Muscle layer of duodenum (tissue), 2 donors: Measurements from ENCODE around the gene TMEM234.
A peak's percentile ranks its signal among the peaks of the same experiment; 100 is the strongest.

Experiments
- H3K27ac ChIP-seq: one replicate; pipeline ENCODE4 v1.7.0; 2013; ENCODE audit warnings: mild to moderate bottlenecking, low read length
- H3K27me3 ChIP-seq: one replicate; pipeline ENCODE4 v1.7.0; 2013; ENCODE audit warnings: low read depth, mild to moderate bottlenecking, control low read depth, low read length
- H3K36me3 ChIP-seq, 2 donors: one replicate each; pipeline ENCODE4 v1.7.0; 2013; ENCODE audit warnings: low read length in 2 of 2, control low read depth in 1 of 2, mild to moderate bottlenecking in 1 of 2; ENCODE audit not compliant: insufficient read depth in 2 of 2, control insufficient read depth in 1 of 2
- H3K4me1 ChIP-seq, 2 donors: one replicate each; pipeline ENCODE4 v1.7.0; 2013; ENCODE audit warnings: low read length in 2 of 2, mild to moderate bottlenecking in 2 of 2, control low read depth in 1 of 2, moderate library complexity in 1 of 2; ENCODE audit not compliant: insufficient read depth in 2 of 2, control insufficient read depth in 1 of 2
- H3K4me3 ChIP-seq, 2 donors: one replicate each; pipeline ENCODE4 v1.7.0; 2013; ENCODE audit warnings: low read length in 2 of 2, low read depth in 1 of 2, mild to moderate bottlenecking in 1 of 2
- H3K9me3 ChIP-seq, 2 donors: one replicate each; pipeline ENCODE4 v1.7.0; 2013; ENCODE audit warnings: low read length in 2 of 2, control low read depth in 1 of 2, mild to moderate bottlenecking in 1 of 2; ENCODE audit not compliant: control insufficient read depth in 1 of 2
- donor health status: healthy.

The TMEM234 gene

DNA sequence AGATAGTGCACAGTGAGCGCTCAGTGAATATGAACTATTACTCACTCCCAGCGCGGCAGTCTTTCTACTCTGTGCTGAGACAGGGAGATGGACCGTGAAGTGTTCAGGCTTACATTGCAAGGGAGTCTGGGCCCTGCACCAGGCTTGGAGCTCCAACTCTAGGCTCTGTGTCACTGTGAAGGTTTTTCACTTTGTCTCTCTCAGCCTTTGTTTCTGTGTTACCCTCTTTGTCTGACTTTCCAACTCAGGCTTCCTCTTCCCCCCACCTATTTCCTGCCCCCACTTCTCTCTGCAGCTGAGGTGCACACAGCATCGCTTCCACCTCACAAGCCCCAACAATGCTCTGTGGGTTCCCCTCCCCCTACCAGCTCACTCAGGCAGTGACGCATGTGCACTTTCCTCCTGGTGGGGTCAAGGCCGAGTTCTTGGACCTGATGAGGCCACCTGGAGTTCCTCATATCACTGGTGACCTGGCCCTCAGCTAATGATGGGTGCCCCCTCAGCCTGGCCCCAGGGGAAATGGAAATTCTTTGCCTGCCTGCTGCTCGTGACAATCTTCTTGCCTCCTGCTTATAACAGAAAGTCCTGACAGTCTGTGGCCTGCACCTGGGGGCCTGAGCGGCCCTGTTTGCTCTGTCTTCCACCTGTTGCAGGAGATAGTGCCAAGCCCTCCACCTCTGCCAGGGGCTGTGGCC, 27.8 kb upstream of the TMEM234 start:
- Histone ChIP-seq H3K36me3 (no peaks in the 10 kb centered on the region), H3K9me3 (no peaks in the 10 kb centered on the region), H3K4me1 (peaks cover 5 to 12% of the 10 kb centered on the region in 2 donors), H3K27ac (peak overlapping the region; percentile 45), H3K27me3 (no peaks in the 10 kb centered on the region), H3K4me3 (no peak overlapping the region)

DNA sequence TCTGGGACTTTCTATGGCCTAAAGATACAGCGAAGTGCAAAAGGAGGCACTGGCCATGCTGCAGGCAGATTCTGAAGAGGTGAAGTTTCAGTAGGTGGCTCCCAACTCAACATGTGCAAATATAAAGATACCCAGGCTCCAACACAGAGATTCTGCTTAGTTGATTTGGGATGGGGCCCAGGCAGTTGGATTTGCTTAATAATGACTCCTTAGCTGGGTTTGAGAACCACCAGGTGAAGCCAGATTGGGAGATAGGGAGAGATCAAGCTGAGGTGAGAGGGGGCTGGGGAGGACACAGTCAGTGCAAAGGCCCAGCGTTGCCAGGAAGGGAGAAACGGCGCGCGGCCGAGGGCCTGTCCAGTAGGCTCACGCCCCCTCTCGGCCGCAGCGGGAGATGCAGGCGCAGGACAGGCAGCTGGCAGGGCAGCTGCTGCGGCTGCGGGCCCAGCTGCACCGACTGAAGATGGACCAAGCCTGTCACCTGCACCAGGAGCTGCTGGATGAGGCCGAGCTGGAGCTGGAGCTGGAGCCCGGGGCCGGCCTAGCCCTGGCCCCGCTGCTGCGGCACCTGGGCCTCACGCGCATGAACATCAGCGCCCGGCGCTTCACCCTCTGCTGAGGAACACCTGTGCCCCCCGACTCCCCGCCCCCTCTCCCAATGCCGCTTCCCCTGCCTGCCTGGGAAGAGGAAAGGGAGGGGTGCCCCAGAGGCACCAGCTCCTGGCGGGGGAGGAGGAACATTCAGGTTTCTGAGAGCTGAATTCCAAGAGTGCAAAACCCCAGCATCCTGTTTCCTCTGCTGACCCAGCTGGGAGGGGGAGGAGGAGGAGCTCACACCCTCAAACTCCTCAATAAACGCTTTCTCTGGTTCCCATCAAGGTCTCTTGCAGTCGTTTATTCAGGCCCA, 26.1 kb upstream of the TMEM234 start:
- H3K4me3 ChIP-seq = no peak overlapping the region
- no peak overlapping the region for H3K27ac ChIP-seq
- H3K4me1 ChIP-seq = peaks cover 5 to 12% of the 10 kb centered on the region in 2 donors

DNA sequence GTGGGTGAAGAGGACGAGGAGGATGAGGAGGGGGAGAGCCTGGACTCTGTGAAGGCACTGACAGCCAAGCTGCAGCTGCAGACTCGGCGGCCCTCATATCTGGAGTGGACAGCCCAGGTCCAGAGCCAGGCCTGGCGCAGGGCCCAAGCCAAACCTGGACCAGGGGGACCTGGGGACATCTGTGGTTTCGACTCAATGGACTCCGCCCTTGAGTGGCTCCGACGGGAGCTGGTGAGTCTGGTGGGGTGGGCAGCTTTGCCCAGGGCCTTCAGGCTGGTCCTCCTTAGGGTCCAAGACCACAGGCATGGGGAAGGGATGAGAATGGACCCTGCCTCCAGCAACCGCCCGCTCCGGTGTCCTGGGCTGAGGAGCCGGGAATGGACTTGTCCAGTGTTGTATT, 25.3 kb upstream of the TMEM234 start:
- H3K4me1 ChIP-seq = peaks cover 5 to 12% of the 10 kb centered on the region in 2 donors
- H3K27ac ChIP-seq = peak overlapping the region; percentile 39
- no peaks in the 10 kb centered on the region for H3K27me3 ChIP-seq
- no peaks in the 10 kb centered on the region for H3K9me3 ChIP-seq
- H3K4me3 ChIP-seq = no peak overlapping the region
- no peaks in the 10 kb centered on the region for H3K36me3 ChIP-seq

More for the DNA sequence above, 26.1 kb upstream of the TMEM234 start:
- H3K27me3 ChIP-seq = no peaks in the 10 kb centered on the region
- no peaks in the 10 kb centered on the region for H3K9me3 ChIP-seq
- no peaks in the 10 kb centered on the region for H3K36me3 ChIP-seq

DNA sequence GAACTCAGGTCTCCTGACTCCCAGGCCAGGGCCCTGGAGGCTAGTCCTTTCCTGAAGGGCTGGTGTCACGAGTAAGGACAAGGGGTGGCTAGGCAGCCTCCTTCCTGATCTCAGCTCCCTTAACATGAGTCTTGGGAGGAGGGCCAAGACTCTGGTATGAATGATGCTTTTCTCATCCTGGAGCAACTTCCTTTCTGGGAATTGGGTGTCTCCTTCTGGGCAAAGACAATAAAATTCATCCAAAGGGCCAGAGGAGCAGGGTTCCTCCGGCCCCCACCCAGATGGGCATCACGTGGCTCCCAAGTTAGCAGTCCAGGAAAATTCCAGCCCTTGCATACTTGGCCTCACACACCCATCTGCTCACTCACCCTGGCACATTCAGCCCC, 24.7 kb upstream of the TMEM234 start, which contains the start of gene FAM167B:
FAM167B (plus strand) TSS at position 335 of the 386 bp plus-strand sequence. CDS start 200 bp downstream, outside the sequence.
- no peaks in the 10 kb centered on the region for H3K36me3 ChIP-seq
- H3K27me3 ChIP-seq = no peaks in the 10 kb centered on the region
- peaks cover 5 to 14% of the 10 kb centered on the region in 2 donors for H3K4me1 ChIP-seq
- H3K27ac ChIP-seq = peak within 1 kb of the TSS; percentile 39
- H3K9me3 ChIP-seq = no peaks in the 10 kb centered on the region
- no peak within 1 kb of the TSS for H3K4me3 ChIP-seq

DNA sequence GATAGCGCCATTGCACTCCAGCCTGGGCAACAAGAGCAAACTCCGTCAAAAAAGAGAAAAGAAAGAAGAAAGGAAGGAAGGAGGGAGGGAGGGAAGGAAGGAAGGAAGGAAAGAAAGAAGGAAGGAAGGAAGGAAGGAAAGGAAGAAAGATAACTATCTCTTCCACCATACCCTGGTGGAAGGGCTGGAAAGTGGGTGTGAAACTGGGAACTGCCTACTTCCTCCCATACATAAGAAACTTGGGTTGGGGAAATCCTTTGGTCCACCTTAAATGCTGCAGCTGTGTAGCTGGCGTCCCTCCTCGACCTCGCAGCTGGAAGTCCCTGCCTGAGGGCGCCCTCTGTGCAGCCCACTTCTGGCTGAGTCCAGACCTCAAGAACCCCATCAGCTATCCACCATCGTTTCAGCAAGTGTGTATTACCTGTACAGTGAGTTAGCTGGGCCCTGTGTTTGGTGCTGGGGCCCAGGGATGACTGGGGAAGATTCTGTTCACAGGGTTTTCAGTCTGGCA, 20.2 kb upstream of the TMEM234 start:
- H3K27ac ChIP-seq = no peak overlapping the region
- H3K4me3 ChIP-seq = no peak overlapping the region
- no peaks in the 10 kb centered on the region for H3K27me3 ChIP-seq
- H3K36me3 ChIP-seq = no peaks in the 10 kb centered on the region
- H3K4me1 ChIP-seq = peaks cover 0 to 27% of the 10 kb centered on the region in 2 donors
- no peaks in the 10 kb centered on the region for H3K9me3 ChIP-seq

DNA sequence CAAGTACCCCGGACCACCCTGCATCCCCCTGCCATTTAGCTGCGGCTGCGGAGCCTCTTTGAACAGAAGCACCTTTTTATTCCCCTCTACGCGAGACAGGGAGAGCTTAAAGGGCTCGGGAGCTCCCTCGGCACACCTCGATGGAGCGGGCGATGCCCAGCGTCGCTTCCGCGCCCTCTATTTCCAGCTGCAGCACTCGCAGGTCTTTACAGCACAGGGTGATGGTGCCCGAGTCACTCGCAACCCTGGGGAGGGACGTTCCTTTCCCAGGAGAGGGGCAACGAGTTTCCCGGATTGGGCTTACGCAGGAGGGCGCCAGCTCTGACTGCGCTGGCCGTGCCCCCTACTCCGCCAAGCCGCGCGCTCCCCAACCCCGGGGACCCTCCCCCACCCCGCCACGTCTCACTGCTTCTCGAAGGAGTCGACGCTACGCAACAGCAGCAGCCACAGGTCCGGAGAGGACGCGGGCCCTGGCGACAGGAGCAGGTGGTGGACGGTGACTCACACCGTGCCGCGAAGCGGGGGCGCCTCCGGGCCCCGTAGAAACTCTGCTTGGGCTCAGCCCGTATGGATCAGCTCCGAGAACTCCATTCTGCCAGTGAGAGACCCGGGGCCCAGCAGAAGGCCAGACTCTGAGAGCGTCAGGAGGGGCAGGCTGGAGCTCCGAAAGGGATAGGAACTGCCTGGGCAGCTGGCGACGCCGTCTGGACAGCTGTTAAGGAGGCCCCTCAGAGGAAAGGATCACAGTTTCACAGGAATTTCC, 19.0 kb upstream of the TMEM234 start:
- no peaks in the 10 kb centered on the region for H3K9me3 ChIP-seq
- H3K4me3 ChIP-seq = peak overlapping the region; percentile 75 to 80
- H3K27ac ChIP-seq = peak overlapping the region; percentile 45
- H3K4me1 ChIP-seq = peaks cover 0 to 19% of the 10 kb centered on the region in 2 donors
- H3K27me3 ChIP-seq = no peaks in the 10 kb centered on the region
- no peaks in the 10 kb centered on the region for H3K36me3 ChIP-seq

DNA sequence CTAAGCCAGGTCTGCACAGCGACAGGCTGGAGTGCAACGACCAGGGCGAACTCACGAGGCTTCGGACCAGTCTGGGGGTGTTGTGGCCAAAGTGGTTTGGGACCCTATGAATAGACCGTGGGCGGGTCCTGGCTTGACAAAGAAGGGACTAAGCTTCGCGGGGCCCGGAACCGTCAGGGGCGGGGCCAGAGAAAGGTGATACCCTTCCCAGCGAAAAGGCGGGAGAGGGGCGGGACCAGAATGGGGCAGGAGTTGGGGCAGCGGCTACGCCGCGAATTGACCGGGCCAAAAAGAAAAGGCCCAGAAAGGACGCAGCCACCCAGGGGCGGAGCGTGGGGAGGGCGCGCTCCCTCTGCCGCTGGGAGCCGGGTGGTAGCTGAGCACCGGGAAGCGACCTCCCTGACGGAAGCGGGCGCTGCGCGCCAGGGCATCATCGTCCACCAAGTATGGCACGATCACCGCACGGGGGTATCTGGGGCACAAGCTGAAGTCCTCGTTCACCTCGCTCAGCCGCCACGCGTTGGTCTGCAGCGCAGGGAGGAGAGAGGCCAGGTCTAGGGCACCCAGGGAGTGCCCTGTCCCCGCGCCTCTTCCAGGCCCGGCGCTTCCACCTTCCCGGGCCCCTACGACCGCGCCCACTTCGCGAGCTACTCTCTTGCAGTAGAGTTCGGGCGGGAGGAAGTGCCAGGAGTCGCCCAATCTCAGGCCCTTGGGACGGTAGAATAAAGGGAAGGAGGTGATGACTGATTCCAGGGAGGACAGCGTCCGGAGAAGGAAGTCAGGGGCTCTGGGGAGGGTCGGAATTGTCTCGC, 18.2 kb upstream of the TMEM234 start:
- H3K27ac ChIP-seq = no peak overlapping the region
- no peaks in the 10 kb centered on the region for H3K27me3 ChIP-seq
- H3K4me3 ChIP-seq = peak overlapping the region; percentile 75 to 80
- H3K4me1 ChIP-seq = peaks cover 0 to 19% of the 10 kb centered on the region in 2 donors
- no peaks in the 10 kb centered on the region for H3K9me3 ChIP-seq
- H3K36me3 ChIP-seq = no peaks in the 10 kb centered on the region

DNA sequence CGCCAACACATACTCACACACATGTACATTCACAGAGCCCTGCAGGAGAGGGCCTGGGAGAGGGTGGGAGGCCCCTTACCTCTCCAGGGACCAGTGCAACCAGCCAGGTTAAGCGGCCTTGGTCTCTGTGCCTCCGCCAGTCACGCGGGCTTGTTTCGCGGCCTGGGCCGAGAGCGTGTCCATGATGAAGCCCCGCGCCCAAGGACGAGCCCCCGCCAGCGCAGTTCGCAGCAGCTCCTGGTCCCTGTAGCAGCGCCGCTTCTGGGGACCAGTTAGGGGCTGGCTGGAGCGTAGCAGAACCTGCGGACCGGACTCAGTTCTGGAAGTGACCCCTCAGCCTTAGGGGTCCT, 17.6 kb upstream of the TMEM234 start:
- Histone ChIP-seq H3K9me3 (no peaks in the 10 kb centered on the region), H3K27me3 (no peaks in the 10 kb centered on the region), H3K4me3 (peak overlapping the region; percentile 75 to 80), H3K27ac (no peak overlapping the region), H3K4me1 (peaks cover 0 to 19% of the 10 kb centered on the region in 2 donors), H3K36me3 (no peaks in the 10 kb centered on the region)

DNA sequence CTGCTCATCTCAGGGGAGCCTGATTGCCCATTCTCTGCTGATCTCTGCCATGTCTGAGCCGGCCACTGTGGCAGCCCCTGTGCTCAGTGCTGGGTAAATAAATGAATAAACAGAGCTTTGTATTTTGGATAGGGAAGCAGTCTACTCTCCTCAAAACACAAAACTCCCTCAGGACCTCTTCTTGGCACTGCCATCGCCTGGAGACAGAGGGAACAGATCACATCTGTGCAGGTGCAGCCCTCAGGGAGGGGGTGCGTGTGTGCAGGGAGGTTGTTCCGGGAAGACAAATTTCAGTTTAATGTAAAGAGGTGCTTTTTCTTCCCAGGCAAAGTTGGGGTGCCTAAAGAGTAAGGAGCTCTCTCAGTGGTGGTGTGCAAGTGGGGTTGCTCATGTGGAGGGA, 17.2 kb upstream of the TMEM234 start:
- Histone ChIP-seq H3K9me3 (no peaks in the 10 kb centered on the region), H3K4me1 (peaks cover 0 to 19% of the 10 kb centered on the region in 2 donors), H3K36me3 (no peaks in the 10 kb centered on the region), H3K4me3 (no peak overlapping the region), H3K27me3 (no peaks in the 10 kb centered on the region), H3K27ac (no peak overlapping the region)

DNA sequence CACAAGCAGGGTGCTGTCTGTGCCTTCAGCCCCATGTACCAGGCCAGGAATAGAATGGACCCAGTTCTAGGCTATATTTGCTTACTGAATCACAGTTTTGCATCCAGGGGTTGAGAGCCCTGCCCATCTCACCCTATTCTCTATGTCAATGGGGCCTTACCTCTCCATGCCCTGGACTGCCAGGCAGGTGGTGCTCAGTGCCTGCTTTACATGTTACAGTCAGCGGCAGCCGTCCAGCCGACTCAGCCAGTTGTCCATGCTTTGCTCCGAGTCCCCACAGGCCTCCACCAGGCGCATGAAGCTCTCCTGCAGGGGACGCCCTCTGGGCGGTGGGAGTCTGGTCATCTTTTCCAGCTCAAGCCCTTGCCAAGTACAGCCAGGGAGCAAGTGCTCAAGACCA, 12.6 kb upstream of the TMEM234 start:
- Histone ChIP-seq H3K27ac (no peak overlapping the region), H3K4me1 (peaks cover 0 to under 1% of the 10 kb centered on the region in 2 donors), H3K36me3 (peaks cover 13 to 33% of the 10 kb centered on the region in 2 donors), H3K27me3 (no peaks in the 10 kb centered on the region), H3K4me3 (no peak overlapping the region), H3K9me3 (no peaks in the 10 kb centered on the region)
